Prostate gland (tissue), 1 donor: ENCODE measurements around the gene PNRC1.

Experiments
- POLR2A ChIP-seq: fragments of 450-650 bp; IDR thresholded peaks from one replicate; pipeline ENCODE4 v1.6.1; 2016; ENCODE audit warnings: antibody characterized with exemption, mild to moderate bottlenecking
- POLR2AphosphoS5 ChIP-seq: sonication (generic); formaldehyde crosslinking; IDR thresholded peaks from one replicate; pipeline ENCODE4 v1.6.1; 2017; ENCODE audit warnings: antibody characterized with exemption

- TF ChIP-seq POLR2A (no peak), POLR2AphosphoS5 (no peak)
Observed at GRCh38 chr6:89118931-89119330, 38.4 kb downstream of the PNRC1 start.
